GM18951 (cell line): ENCODE results near the gene AKT3.
"Not testable (repeated sequence)": the region's sequence is repeated elsewhere in the genome, so short reads cannot be mapped to it uniquely, and the experiment has no call there.

ENCODE experiments used
- POLR2A ChIP-seq: IDR thresholded peaks from 4 replicates; pipeline ENCODE4 v1.6.1; 2011; ENCODE audit warnings: mild to moderate bottlenecking; ENCODE audit not compliant: insufficient read length, insufficient read depth; ENCODE audit errors: extremely low read depth
- in situ Hi-C: fragments of 300-500 bp; cut with MboI; formaldehyde crosslinking; loops from one replicate; pipeline ENCODE4 v1.12.0; 2022; ENCODE audit warnings: low sequenced_read_pairs, mixed read lengths, inconsistent platforms; ENCODE audit not compliant: unreplicated experiment

Gene AKT3

GRCh38 chr1:243712242-243712641, 137.8 kb downstream of the AKT3 start:
- no peak for TF ChIP-seq POLR2A
- in situ Hi-C loops, result no loop called here

- in situ Hi-C loops, result no loop called here
- no peak for TF ChIP-seq POLR2A
Observed at GRCh38 chr1:243710467-243710866, 139.6 kb downstream of the AKT3 start.

- no peak for TF ChIP-seq POLR2A
- in situ Hi-C loops, result no loop called here
Observed at GRCh38 chr1:243708210-243708609, 141.8 kb downstream of the AKT3 start.

GRCh38 chr1:243706563-243706962, 143.5 kb downstream of the AKT3 start:
- no peak for TF ChIP-seq POLR2A
- in situ Hi-C loops, result no loop called here

GRCh38 chr1:243705585-243705984, 144.5 kb downstream of the AKT3 start:
- in situ Hi-C loops, result no loop called here
- TF ChIP-seq POLR2A, result no peak

- no peak for TF ChIP-seq POLR2A
- in situ Hi-C loops, result no loop called here
Observed at GRCh38 chr1:243701872-243702271, 148.2 kb downstream of the AKT3 start.

GRCh38 chr1:243693800-243694199, 156.2 kb downstream of the AKT3 start:
- in situ Hi-C loops, result no loop called here
- no peak for TF ChIP-seq POLR2A

- TF ChIP-seq POLR2A, result no peak
- in situ Hi-C loops, result no loop called here
Observed at GRCh38 chr1:243686159-243686558, 163.9 kb downstream of the AKT3 start.

GRCh38 chr1:243680860-243681259, 169.2 kb downstream of the AKT3 start:
- in situ Hi-C loops, result no loop called here
- TF ChIP-seq POLR2A, result no peak

- in situ Hi-C loops, result no loop called here
- no peak for TF ChIP-seq POLR2A
Observed at GRCh38 chr1:243672539-243673074, 177.4 kb downstream of the AKT3 start.

GRCh38 chr1:243667591-243667990, 182.5 kb downstream of the AKT3 start:
- in situ Hi-C loops, result no loop called here
- TF ChIP-seq POLR2A, result no peak

GRCh38 chr1:243667133-243667532, 182.9 kb downstream of the AKT3 start:
- in situ Hi-C loops, result no loop called here
- no peak for TF ChIP-seq POLR2A

- no peak for TF ChIP-seq POLR2A
- in situ Hi-C loops, result no loop called here
Observed at GRCh38 chr1:243663651-243664050, 186.4 kb downstream of the AKT3 start.

- in situ Hi-C loops, result not testable (repeated sequence)
Observed at GRCh38 chr1:243662169-243662568, 187.9 kb downstream of the AKT3 start.

GRCh38 chr1:243658594-243659105, 191.4 kb downstream of the AKT3 start:
- no peak for TF ChIP-seq POLR2A
- in situ Hi-C loops, result no loop called here
